Chondrocyte (in vitro differentiated cells): Measurements from ENCODE around the gene SSR2. TPM values are rescaled to one million over a fixed set of nuclear protein-coding genes. Genes with fewer than 3 reads are reported as not detected.
A peak's percentile ranks its signal among the peaks of the same experiment; 100 is the strongest.
"Not testable (repeated sequence)": the region's sequence is repeated elsewhere in the genome, so short reads cannot be mapped to it uniquely, and the experiment has no call there.

Experiments
- DNase-seq: peaks from one replicate; pipeline ENCODE4 v3.0.0; 2021; ENCODE audit warnings: mixed read lengths, low spot score
- H3K27ac Mint-ChIP-seq: one replicate; pipeline ENCODE4 v1.8.0; 2021; ENCODE audit warnings: mild to moderate bottlenecking, moderate library complexity, mixed read lengths; ENCODE audit not compliant: unreplicated experiment
- H3K27me3 Mint-ChIP-seq: 2 replicates; pipeline ENCODE4 v1.8.0; 2021; ENCODE audit warnings: low read depth, mixed read lengths
- H3K36me3 Mint-ChIP-seq: 2 replicates; pipeline ENCODE4 v1.8.0; 2021; ENCODE audit warnings: low read depth, mixed read lengths
- H3K4me1 Mint-ChIP-seq: 2 replicates; pipeline ENCODE4 v1.8.0; 2021; ENCODE audit warnings: low read depth, mild to moderate bottlenecking, mixed read lengths
- H3K4me3 Mint-ChIP-seq: one replicate; pipeline ENCODE4 v1.8.0; 2021; ENCODE audit warnings: mild to moderate bottlenecking, moderate library complexity, mixed read lengths; ENCODE audit not compliant: unreplicated experiment
- H3K9me3 Mint-ChIP-seq: 2 replicates; pipeline ENCODE4 v1.8.0; 2021; ENCODE audit warnings: low read depth, mixed read lengths
- CTCF ChIP-seq: fragments of 200-600 bp; sonication (generic); IDR thresholded peaks from 2 replicates; pipeline ENCODE4 v1.5.0; 2021; ENCODE audit warnings: antibody characterized with exemption, mild to moderate bottlenecking, moderate library complexity
- total RNA-seq: library from RNA; stranded (reverse); gene quantifications from 3 replicates; pipeline ENCODE4 v1.2.1, GENCODE V29; 2021

Gene SSR2
- total RNA-seq, 1 donor from 2014 or later = 233 TPM

GRCh38 chr1:155990005-155990739 is 30.6 kb downstream of the SSR2 start:
- H3K4me3 Mint-ChIP-seq = no peak overlapping the region
- no peak for DNase-seq
- H3K36me3 Mint-ChIP-seq = no peaks in the 10 kb centered on the region
- H3K27me3 Mint-ChIP-seq = no peaks in the 10 kb centered on the region
- TF ChIP-seq CTCF = no peak
- H3K27ac Mint-ChIP-seq = no peak overlapping the region
- H3K4me1 Mint-ChIP-seq = peaks cover 12% of the 10 kb centered on the region
- no peaks in the 10 kb centered on the region for H3K9me3 Mint-ChIP-seq

- DNase-seq = no peak
- H3K27ac Mint-ChIP-seq = peak overlapping the region; percentile 82
- peaks cover 16% of the 10 kb centered on the region for H3K4me1 Mint-ChIP-seq
- H3K9me3 Mint-ChIP-seq = no peaks in the 10 kb centered on the region
- peak; percentile 97 for TF ChIP-seq CTCF
- H3K4me3 Mint-ChIP-seq = peak overlapping the region; percentile 36
- H3K27me3 Mint-ChIP-seq = no peaks in the 10 kb centered on the region
- no peaks in the 10 kb centered on the region for H3K36me3 Mint-ChIP-seq
These were observed 31.3 kb downstream of the SSR2 start for GRCh38 chr1:155989242-155990004.

- not testable (repeated sequence) for DNase-seq, H3K36me3 Mint-ChIP-seq, H3K9me3 Mint-ChIP-seq, H3K4me3 Mint-ChIP-seq, H3K27me3 Mint-ChIP-seq
- peak overlapping the region; percentile 68 for H3K27ac Mint-ChIP-seq
- H3K4me1 Mint-ChIP-seq = peaks cover 56% of the 10 kb centered on the region
These were observed 35.7 kb downstream of the SSR2 start for GRCh38 chr1:155984903-155985645.

GRCh38 chr1:155984341-155984740 is 36.4 kb downstream of the SSR2 start:
- Mint-ChIP-seq H3K9me3 (no peaks in the 10 kb centered on the region), H3K4me1 (peaks cover 61% of the 10 kb centered on the region), H3K36me3 (no peaks in the 10 kb centered on the region), H3K27ac (peak overlapping the region; percentile 100), H3K27me3 (no peaks in the 10 kb centered on the region), H3K4me3 (no peak overlapping the region)
- no peak for DNase-seq
- no peak for TF ChIP-seq CTCF

- Mint-ChIP-seq H3K27ac (peak overlapping the region; percentile 100), H3K4me1 (peaks cover 61% of the 10 kb centered on the region), H3K9me3 (no peaks in the 10 kb centered on the region), H3K36me3 (no peaks in the 10 kb centered on the region), H3K27me3 (no peaks in the 10 kb centered on the region), H3K4me3 (peak overlapping the region; percentile 95)
- peak; percentile 36 for TF ChIP-seq CTCF
- no peak for DNase-seq
These were observed 37.3 kb downstream of the SSR2 start for GRCh38 chr1:155983191-155984024.
